SW480 (cell line): ENCODE measurements around the gene DHX57.
A peak's percentile ranks its signal among the peaks of the same experiment; 100 is the strongest.

Source experiments
- DNase-seq: peaks from one replicate; pipeline ENCODE4 v3.0.0-alpha.2; 2016; ENCODE audit warnings: low spot score

Gene DHX57

DNA sequence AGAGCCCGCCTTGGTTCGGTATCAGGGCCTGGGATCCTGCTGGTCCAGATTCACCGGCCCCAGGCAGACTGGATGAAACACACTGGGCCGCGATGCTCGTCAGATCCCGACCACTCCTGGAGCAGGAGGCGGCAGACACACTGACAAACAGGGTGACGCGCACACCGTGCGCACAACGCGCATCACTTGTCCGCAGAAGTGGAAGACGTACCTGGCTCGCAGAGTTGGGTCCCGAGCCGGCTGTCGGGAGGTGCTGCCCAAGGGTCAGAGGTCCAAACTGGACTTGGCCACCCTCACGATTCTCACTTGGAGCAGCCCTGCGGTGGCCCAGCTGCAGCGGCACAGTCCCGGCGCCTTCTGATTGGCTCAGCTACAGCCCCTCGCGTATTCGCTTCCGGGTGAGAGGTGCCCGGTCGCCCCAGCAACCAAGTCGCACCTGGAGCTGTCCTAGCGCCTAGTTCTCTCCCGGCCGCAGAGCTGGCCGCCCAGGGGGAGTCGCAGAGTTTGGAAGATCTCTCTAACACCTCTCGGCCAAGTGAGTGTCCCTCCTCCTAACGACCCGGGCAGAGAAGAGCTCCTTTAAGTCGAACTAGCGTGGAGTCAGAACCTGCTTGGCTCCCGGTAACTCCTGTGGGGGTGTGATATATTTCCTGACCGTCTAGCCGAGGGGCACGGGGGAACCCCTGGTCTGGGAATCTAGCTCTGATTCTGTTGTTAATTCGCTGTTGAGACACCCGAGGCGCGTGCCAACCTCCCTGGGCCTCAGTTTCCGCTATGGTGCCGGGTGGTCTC, at the start of gene DHX57, which contains the start of gene MORN2:
Gene DHX57, minus strand, starts transcription at position 359 of the 792 bp plus-strand sequence. CDS start 7,529 bp downstream, outside the sequence.
Gene MORN2, plus strand, starts transcription at position 401 of the 792 bp plus-strand sequence.
- DNase-seq, result peak; percentile 91

- no peak for DNase-seq
Observed at GRCh38 chr2:38922902-38923301, 47.2 kb upstream of the DHX57 start.

DNA sequence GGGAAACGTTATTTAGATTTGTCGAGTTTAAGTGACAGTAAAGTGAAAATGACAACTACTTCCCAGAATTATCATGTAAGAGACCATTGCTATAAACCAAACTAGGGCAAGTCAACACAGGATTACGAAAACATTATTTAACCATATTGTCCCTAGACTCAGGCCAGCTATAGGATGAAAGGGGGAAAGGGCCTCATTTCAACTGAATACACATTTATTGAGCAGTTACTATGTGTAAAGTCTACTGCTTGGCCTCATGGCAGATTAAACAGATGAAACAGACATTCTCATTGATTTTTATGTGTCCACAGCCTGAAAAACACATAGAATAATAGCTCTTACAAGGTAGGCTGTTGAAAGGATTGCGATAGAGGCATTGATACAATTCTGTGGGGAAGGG, 46.7 kb upstream of the DHX57 start:
- DNase-seq, result no peak

DNA sequence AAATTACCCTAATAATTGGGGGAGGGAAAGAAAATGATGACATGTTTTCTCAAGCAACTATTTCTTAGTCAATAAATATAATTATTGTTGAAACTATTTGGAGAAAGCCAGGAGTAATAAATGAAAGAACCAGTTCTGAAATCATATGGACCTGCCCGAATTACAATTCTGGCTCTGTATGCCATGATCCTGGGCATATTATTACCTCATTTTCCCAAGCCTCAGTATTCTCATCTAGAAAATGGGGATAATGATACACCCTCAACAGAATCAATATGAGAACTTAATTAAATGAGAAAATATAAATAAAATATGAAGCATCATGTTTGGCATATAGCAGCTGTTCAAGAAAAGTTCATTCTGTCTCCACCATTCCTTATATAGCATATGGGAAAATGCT, 36.9 kb upstream of the DHX57 start:
- no peak for DNase-seq

DNA sequence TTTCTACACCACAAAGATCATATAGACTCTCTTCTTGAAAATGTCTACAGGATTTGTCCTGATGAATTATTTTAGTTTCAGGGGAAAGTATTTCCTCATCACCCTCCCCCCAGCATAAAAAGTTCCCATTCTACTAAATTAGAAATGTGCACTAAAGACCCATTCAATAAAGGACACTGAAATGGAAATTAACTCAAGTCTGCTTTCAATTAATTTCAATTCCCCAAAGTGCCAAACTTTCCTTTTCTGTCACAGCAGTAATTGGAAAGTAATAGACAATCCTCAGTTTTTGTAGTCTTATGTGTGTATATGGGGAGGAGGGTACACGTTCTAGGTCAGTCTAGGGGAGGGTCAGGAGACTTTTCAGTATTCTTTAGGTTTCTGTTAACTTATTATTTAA, 35.5 kb upstream of the DHX57 start:
- no peak for DNase-seq

DNA sequence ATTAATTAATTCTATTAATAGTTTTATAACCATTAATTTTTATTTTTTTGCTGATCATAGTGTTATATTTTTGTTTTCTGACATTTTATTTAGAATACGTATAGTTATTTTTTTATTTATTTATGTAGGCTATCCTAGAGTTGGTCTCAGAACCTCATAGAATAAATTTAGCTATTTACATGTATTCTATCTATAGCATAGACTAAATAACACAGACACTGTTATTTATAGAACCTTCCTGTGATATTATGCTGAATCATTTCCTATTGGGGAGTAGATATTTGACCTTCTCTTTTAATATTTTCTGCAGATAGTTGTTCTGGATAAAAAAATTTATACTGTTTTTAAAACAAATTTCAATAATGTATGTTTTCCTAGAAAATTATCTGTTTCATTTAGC, 34.1 kb upstream of the DHX57 start:
- DNase-seq, result no peak

DNA sequence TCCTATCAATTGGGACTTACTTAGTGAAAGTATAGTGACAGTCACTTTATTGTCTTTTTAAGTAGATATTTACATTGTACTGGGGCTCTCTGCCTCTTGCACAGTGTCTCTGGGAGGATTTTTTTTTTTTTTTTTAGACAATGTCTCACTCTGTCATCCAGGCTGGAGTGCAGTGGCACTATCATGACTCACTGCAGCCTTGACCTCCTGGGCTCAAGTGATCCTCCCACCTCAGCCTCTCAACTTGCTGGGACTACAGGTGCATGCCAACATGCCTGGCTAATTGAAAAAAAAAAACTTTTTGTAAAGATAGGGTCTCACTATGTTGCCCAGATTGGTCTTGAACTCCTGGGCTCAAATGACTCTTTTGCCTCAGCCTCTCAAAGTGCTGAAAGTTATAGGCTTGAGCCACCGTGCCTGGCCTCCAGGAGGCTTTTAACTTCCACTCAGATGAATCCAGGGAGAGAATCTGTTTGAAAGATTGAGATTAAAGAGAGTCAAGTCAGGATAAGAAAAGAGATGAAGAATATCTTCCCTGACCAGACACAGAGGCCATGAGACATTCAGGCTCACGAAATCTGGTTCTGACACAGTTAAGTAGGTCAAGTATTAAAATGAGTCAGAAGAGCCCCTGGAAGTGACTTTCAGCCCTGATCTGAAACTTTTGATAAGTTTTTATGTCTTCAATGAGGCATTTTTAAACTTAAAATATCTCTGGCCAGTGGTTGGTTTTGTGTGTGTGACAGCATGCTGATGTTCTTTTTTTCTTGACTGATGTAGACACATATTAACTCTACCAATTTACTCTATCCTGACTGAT, 32.2 kb upstream of the DHX57 start:
- DNase-seq, result no peak

GRCh38 chr2:38907242-38907641, 31.5 kb upstream of the DHX57 start:
- DNase-seq, result no peak

- no peak for DNase-seq
Observed at GRCh38 chr2:38905251-38905650, 29.5 kb upstream of the DHX57 start.

- DNase-seq, result no peak
Observed at GRCh38 chr2:38900726-38901125, 25.0 kb upstream of the DHX57 start.

DNA sequence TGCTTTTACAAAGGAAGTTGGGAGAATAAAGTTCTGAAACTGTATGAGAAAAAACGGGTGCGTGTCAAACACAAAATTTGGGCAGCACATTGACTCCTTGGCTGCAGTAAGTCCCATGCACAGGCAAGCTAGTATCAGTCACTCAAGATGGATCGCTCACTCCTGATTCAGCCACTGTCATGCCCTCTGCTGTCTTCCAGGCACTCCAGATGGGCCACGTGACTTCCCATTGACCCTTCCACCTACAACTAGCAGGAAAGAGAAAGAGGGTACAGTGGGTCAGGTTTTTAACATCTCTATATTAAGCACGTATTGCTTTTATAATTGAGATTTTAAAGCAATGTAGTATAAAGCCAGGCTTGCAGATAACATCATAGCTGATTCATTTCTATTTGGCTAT, 22.5 kb upstream of the DHX57 start:
- DNase-seq, result no peak

DNA sequence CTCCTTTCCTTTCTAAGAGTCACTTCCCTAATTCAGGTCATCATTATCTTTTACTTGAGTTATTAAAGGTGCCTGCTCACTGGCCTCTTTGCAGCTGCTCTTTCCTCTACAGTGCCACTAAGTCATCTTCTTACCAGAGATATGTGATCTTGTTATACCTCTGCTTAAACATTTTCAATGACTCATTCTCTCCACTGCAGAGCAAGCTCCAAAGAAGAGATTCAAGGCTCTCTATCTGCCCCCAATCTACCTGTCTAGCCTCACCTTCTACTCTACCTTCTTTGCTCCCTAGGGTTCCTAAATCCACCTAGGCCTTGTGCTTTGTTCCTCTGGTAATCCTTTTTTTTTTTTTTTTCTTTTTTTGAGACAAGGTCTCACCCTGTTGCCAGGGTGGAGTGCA, 17.1 kb upstream of the DHX57 start:
- DNase-seq, result peak; percentile 16

DNA sequence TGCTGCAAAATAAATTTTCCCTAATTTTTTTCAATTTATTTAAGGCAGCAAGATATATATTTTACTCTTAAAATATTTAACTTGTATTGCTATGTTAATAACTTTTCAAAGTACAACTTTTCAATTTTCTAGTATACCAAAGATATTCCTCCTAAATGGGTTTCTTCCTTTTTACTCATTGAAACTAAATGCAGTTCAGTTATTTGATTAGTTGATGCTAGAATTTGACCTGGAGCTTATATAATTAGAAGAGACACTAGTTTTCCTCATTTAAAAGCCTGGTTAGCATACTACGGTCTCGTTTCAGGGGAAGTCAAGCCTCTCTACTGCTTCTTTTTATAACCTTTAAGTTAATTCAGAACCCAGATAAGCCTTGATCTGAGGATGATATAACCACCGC, 13.8 kb upstream of the DHX57 start, which contains the start of gene ARHGEF33:
Gene ARHGEF33, plus strand, starts transcription at position 301 of the 400 bp plus-strand sequence. CDS start 29,573 bp downstream, outside the sequence.
- no peak for DNase-seq

DNA sequence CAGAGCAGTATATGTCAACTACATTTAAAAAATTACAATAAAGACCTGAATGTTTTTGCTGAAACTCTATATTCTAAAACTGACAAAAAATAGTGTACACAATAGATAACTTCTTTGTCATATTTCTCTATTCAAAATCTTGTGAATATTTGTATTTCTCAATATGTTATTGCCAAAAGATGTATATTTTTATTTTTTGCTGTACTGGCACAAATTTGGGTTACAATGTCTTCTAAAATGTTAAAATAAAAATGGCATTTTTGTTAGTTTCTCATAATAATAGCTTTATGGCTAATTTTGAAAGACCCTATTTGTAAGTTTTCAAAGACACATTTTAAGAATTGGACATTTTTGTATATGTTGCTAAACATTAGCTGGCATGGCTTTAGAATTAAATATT, 13.3 kb upstream of the DHX57 start:
- DNase-seq, result no peak

- no peak for DNase-seq
Observed at GRCh38 chr2:38887902-38888554, 12.3 kb upstream of the DHX57 start.

DNA sequence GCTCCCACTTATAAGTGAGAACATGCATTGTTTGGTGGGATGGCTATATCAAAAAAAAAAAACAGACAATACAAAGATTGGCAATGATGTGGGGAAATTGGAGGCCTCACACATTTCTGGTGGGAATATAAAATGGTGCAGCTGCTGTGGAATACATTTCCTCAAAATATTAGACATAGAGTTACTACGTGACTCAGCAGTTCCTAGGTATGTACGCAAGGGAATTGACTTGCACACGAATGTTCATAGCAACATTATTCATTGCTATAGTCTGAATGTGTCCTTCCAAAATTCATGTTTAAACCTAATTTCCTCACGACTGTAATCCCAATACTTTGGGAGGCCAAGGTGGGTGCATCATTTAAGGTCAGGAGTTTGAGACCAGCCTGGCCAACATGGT, 11.6 kb upstream of the DHX57 start:
- no peak for DNase-seq

- no peak for DNase-seq
Observed at GRCh38 chr2:38886063-38886462, 10.3 kb upstream of the DHX57 start.

- peak; percentile 6 for DNase-seq
Observed at GRCh38 chr2:38876407-38876806, 673 bp upstream of the DHX57 start.

- DNase-seq, result peak; percentile 21
Observed at GRCh38 chr2:38875227-38875575, 533 bp downstream of the DHX57 start.

DNA sequence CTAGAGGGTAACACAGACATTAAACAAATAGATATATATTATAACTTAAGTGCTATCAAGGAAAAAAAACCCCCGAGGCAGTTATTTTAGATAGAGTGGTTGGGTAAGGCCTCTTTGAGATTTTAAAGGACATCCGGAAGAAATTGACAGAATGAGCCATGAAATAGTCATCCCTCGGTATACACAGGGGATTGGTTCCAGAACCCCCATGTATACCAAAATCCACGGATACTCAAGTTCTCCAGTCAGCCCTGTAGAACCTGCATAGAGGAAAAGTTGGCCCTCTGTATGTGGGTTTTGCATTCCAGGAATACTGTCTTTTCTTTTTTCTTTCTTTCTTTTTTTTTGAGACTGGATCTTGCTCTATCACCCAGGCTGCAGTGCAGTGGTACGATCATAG, 2.0 kb downstream of the DHX57 start:
- no peak for DNase-seq

GRCh38 chr2:38871432-38871831, 4.3 kb downstream of the DHX57 start:
- DNase-seq, result no peak

DNA sequence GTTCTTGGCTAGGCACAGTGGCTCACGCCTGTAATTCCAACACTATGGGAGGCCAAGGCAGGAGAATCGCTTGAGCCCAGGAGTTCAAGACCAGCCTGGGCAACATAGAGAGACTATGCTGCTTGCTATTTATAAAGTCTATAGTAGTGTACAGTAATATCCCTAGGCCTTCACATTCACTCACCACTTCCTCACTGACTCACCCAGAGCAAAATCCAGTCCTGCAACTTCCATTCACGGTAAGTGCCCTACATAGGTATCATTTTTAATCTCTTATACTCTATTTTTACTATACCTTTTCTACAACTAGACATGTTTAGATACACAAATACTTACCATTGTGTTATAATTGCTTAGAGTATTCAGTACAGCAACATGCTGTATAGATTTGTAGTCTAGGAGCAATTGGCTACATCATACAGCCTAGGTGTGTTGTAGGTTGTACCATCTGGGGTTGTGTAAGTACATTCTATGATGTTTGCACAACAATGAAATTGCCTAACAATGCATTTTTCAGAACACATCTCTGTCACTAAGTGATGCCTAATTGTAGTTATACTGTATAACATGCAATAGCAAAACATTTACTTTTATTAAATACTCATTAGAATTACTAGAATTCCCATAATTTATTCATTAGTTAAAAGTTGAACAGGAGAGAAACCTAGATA, 8.8 kb downstream of the DHX57 start:
- DNase-seq, result no peak
